OCI-LY7 (cell line): Measurements from ENCODE around the gene ALG14.

Experiments
- EZH2phosphoT487 ChIP-seq: fragments of 200-600 bp; sonication (generic); IDR thresholded peaks from 2 replicates; pipeline ENCODE4 v1.6.1; 2018; ENCODE audit warnings: low read depth, borderline replicate concordance, mild to moderate bottlenecking, mixed run types, antibody characterized with exemption, low read length, moderate library complexity, mixed read lengths
- TF ChIP-seq, protein P1 (sequence below): fragments of 200-600 bp; sonication (generic); conservative IDR thresholded peaks from 2 replicates; pipeline ENCODE4 v1.5.1; 2014; ENCODE audit warnings: mild to moderate bottlenecking, antibody characterized with exemption, low read length, moderate library complexity, mixed read lengths

DNA sequence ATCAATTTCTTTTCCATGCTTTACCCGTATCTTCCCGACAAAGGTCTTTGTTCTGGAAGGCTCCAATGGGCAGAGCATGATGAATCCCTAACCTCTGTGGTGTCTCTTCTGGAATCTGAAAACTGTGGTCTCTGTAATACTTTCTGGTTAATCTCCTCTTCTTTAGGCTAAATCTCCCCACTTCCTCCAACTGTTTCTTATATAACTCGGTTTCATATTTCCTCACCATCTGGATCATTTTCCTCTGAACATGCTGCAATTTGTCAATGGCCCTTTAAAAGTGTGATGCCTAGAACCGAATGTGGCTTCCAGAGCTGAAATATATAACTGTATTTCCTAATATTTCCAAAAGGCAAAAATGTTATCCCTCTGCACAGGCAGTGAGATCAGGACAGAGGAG, 66.1 kb downstream of the ALG14 start:
- TF ChIP-seq, protein P1, sequence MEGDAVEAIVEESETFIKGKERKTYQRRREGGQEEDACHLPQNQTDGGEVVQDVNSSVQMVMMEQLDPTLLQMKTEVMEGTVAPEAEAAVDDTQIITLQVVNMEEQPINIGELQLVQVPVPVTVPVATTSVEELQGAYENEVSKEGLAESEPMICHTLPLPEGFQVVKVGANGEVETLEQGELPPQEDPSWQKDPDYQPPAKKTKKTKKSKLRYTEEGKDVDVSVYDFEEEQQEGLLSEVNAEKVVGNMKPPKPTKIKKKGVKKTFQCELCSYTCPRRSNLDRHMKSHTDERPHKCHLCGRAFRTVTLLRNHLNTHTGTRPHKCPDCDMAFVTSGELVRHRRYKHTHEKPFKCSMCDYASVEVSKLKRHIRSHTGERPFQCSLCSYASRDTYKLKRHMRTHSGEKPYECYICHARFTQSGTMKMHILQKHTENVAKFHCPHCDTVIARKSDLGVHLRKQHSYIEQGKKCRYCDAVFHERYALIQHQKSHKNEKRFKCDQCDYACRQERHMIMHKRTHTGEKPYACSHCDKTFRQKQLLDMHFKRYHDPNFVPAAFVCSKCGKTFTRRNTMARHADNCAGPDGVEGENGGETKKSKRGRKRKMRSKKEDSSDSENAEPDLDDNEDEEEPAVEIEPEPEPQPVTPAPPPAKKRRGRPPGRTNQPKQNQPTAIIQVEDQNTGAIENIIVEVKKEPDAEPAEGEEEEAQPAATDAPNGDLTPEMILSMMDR = no peak
- no peak for TF ChIP-seq EZH2phosphoT487
